ENCODE measurements around the gene FGF14.

Gene FGF14

DNA sequence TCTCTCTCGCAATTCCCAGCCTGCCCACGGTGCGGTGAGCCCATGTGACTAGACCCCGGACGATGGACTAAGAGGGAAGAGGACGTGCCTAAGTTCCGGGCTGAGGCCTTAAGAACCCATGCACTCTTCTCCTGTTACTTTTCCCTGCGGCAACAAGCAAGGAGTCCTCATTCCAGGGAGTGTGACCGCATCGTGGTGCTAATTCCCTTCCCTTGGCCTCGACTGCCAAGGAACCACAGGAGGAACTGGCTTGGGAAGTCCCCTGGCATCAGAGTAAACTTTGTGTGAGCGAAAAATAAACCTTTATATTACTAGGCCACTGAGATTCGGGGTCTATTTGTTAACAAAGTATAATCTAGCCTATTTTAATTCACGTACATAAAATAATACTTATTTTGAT is 34.0 kb downstream of the FGF14 start:
- H3K36me3 ChIP-seq (ENCODE audit: control insufficient read depth, insufficient read depth, low read length): no peaks in the 10 kb centered on the region
- DNase-seq (ENCODE audit: extremely low read depth, insufficient read length): no peak
- no peaks in the 10 kb centered on the region for H3K27me3 ChIP-seq (replicated peaks; ENCODE audit: control insufficient read depth, insufficient read depth, low read length)
- TF ChIP-seq, protein P1, sequence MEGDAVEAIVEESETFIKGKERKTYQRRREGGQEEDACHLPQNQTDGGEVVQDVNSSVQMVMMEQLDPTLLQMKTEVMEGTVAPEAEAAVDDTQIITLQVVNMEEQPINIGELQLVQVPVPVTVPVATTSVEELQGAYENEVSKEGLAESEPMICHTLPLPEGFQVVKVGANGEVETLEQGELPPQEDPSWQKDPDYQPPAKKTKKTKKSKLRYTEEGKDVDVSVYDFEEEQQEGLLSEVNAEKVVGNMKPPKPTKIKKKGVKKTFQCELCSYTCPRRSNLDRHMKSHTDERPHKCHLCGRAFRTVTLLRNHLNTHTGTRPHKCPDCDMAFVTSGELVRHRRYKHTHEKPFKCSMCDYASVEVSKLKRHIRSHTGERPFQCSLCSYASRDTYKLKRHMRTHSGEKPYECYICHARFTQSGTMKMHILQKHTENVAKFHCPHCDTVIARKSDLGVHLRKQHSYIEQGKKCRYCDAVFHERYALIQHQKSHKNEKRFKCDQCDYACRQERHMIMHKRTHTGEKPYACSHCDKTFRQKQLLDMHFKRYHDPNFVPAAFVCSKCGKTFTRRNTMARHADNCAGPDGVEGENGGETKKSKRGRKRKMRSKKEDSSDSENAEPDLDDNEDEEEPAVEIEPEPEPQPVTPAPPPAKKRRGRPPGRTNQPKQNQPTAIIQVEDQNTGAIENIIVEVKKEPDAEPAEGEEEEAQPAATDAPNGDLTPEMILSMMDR (IDR thresholded peaks at IDR 0.05; ENCODE audit: insufficient read depth, low read length, poor library complexity, severe bottlenecking): no peak
- no peak overlapping the region for H3K4me3 ChIP-seq (replicated peaks; ENCODE audit: low read depth, low read length)

DNA sequence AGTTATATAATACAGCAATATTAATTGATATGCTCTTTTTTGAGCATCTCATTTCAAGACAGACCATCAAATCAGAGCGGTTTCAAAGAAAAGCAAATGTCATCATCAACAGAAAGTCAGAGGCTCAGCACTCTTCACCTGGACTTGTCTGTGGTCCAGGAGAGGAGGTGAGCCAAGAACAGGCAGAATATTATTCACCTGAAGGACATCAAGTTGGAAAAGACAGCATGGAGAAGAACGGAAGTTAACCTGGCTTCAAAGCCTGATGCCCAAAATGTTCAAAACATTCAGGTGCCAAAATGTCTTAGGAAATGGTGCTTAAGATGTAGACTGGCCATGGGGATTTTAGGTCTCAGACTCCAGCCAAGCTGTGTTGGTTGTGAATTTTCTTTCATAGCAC is 40.7 kb downstream of the FGF14 start:
- Histone ChIP-seq H3K36me3 (ENCODE audit: control insufficient read depth, insufficient read depth, low read length) (no peaks in the 10 kb centered on the region), H3K27me3 (replicated peaks; ENCODE audit: control insufficient read depth, insufficient read depth, low read length) (no peaks in the 10 kb centered on the region), H3K4me3 (replicated peaks; ENCODE audit: low read depth, low read length) (no peak overlapping the region)
- DNase-seq (ENCODE audit: extremely low read depth, insufficient read length): no peak
- TF ChIP-seq, protein P1 (IDR thresholded peaks at IDR 0.05; ENCODE audit: insufficient read depth, low read length, poor library complexity, severe bottlenecking): no peak

DNA sequence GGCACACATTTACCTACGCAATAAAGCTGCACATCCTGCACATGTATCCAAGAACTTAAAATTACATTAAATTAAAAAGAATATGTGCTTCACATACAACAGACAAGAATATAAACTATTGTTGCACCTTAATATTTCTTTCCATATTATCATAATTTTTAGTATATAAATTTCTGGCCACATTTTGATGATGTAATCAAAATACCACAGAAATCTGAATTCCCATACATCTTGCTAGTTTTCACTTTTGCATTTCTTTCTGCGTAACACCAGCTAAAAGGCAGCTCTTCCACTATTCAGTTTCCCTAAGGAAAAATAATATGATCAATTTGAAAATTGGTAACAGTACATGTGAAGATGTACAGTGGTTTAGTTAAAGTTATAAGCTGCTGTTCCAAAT is 42.6 kb downstream of the FGF14 start:
- no peaks in the 10 kb centered on the region for H3K27me3 ChIP-seq (replicated peaks; ENCODE audit: control insufficient read depth, insufficient read depth, low read length)
- no peak for DNase-seq (ENCODE audit: extremely low read depth, insufficient read length)
- no peaks in the 10 kb centered on the region for H3K36me3 ChIP-seq (ENCODE audit: control insufficient read depth, insufficient read depth, low read length)
- no peak overlapping the region for H3K4me3 ChIP-seq (replicated peaks; ENCODE audit: low read depth, low read length)
- TF ChIP-seq, protein P1 (IDR thresholded peaks at IDR 0.05; ENCODE audit: insufficient read depth, low read length, poor library complexity, severe bottlenecking): no peak

DNA sequence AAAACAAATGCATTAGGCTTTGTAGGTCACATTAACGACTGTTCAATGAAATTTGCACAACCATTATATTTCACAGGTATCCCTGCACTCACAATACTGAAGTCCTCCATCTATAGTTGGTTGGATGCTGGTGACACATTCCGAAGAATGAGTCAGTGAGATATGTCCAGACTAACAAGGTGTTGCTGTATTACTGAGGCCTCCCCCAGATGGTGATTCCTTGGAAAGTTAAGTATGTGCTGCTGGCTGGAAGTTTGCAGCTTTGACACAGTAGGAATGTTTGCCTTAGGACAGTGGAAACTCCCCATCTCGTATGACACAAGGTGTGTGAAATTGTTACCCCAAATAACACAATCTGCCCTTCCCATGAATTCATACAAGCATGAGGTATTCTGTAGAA is 46.6 kb downstream of the FGF14 start:
- Histone ChIP-seq H3K36me3 (ENCODE audit: control insufficient read depth, insufficient read depth, low read length) (no peaks in the 10 kb centered on the region), H3K27me3 (replicated peaks; ENCODE audit: control insufficient read depth, insufficient read depth, low read length) (no peaks in the 10 kb centered on the region), H3K4me3 (replicated peaks; ENCODE audit: low read depth, low read length) (no peak overlapping the region)
- no peak for DNase-seq (ENCODE audit: extremely low read depth, insufficient read length)
- TF ChIP-seq, protein P1 (IDR thresholded peaks at IDR 0.05; ENCODE audit: insufficient read depth, low read length, poor library complexity, severe bottlenecking): no peak

DNA sequence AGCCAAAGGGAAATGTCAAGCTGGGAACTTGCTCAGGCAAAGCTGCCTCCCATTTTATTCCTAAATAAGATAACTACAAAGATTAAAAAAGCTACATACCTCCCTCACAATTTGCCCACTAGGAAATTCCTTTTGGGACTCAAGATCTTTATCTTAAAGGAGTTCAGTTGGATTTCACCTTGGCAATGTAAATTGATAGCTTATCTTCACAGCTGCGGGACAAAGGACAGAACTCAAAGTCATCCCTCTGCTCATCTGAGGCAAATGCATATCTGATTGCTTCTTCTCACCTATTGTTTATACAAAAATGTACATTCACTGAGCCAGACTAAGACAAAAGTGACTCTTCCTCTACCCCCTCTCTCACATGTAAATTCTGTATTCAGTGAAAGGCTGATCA is 47.8 kb downstream of the FGF14 start:
- H3K36me3 ChIP-seq (ENCODE audit: control insufficient read depth, insufficient read depth, low read length): no peaks in the 10 kb centered on the region
- DNase-seq (ENCODE audit: extremely low read depth, insufficient read length): no peak
- no peaks in the 10 kb centered on the region for H3K27me3 ChIP-seq (replicated peaks; ENCODE audit: control insufficient read depth, insufficient read depth, low read length)
- H3K4me3 ChIP-seq (replicated peaks; ENCODE audit: low read depth, low read length): no peak overlapping the region
- TF ChIP-seq, protein P1 (IDR thresholded peaks at IDR 0.05; ENCODE audit: insufficient read depth, low read length, poor library complexity, severe bottlenecking): no peak

DNA sequence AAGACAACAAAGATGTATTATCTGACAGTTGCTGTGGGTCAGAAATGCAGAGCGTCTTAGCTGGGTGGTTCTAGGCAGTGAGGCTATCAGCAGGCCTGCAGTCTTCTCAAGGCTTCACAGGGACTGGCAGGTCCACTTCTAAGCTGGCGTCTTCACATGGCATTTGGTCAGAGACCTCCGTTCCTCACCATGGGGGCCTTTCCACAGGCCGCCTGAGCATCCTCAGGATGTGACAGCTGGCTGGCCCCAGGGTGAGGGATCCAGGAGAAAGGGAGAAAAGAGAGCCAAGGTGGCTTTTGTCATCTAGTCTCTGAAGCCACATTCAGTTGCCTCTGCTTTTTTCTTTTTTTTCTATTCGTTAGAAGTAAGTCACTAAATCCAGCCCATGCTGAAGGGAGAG is 50.3 kb downstream of the FGF14 start:
- DNase-seq (ENCODE audit: extremely low read depth, insufficient read length): no peak
- H3K4me3 ChIP-seq (replicated peaks; ENCODE audit: low read depth, low read length): no peak overlapping the region
- no peaks in the 10 kb centered on the region for H3K27me3 ChIP-seq (replicated peaks; ENCODE audit: control insufficient read depth, insufficient read depth, low read length)
- TF ChIP-seq, protein P1 (IDR thresholded peaks at IDR 0.05; ENCODE audit: insufficient read depth, low read length, poor library complexity, severe bottlenecking): no peak
- no peaks in the 10 kb centered on the region for H3K36me3 ChIP-seq (ENCODE audit: control insufficient read depth, insufficient read depth, low read length)
